Right kidney (tissue), 1 donor: ENCODE measurements around the gene RIPOR3.
"Not testable (repeated sequence)": the region's sequence is repeated elsewhere in the genome, so short reads cannot be mapped to it uniquely, and the experiment has no call there.

ENCODE experiments used
- DNase-seq: peaks from one replicate; pipeline ENCODE4 v3.0.0-alpha.2; 2016

The RIPOR3 gene

DNA sequence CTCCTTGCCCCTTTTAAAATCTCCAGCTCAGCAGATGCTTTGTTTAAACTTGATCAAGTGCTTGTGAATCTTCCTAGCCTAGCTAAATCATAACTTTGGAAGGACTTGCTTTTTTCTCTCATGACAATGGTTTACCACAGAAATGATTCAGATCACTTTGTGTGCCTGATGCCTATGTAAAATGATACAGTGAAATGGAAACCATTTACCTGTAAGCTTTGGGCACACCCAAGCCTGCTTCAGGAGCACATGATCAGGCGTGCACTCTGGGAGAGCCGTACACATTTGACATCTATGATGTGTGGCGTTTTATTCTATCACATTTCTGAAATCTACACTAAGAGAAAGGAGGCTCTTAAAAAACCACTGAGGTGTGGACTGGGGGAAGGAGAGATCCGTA, 140.1 kb downstream of the RIPOR3 start:
- no peak for DNase-seq

DNA sequence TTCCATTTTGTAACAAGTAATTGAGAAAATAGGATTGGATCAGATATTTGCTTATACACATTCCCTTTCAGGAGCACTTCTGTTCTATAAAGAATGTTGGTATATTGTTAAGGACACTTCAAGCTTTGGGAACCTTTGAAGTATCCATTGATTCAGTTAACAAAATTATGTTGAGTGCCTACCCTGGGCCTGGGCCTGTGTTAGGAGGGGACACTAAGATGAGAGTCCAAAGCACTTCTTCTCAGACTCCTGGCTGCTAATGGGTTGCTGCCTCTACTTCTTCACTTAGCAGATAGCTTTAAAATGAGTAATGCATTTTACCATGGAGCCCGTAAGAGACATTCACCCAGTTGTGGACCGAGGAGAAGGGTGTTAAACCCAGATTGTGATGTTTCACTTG, 140.8 kb downstream of the RIPOR3 start:
- DNase-seq, result no peak

DNA sequence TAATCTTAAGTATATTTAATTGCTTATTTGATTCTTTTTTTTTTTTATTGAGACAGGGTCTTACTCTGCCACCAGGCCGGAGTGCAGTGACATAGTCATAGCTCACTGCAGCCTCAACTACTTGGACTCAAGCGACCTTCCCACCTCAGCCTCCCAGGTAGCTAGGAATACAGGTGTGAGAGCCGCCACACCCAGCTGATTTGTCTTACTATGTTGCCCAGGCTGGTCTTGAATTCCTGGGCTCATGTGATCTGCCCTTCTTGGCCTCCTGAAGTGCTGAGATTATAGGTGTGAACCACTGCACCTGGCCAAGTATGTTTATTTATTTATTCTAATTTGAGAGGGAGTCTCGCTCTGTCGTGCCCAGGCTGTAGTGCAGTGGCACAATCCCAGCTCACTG, 142.9 kb downstream of the RIPOR3 start:
- no peak for DNase-seq

DNA sequence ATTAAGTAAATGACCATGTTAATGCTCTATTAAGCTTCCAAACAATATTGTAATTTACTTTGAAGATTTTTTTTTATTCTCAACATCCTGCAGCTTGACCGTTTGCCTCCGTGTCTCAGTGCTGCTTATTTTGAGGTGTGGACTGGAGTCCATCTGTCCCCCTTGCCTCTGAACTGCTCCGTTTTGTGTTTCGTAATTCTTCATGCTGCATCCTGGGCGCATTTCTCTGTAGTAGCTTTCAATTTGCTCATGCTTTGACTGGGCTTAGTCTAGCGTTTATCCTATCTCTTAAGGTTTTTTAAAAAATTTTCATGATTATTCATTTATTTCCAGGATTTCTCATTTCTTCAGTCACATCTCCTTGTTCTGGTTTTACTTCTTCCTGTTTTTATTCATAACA, 143.4 kb downstream of the RIPOR3 start:
- no peak for DNase-seq

DNA sequence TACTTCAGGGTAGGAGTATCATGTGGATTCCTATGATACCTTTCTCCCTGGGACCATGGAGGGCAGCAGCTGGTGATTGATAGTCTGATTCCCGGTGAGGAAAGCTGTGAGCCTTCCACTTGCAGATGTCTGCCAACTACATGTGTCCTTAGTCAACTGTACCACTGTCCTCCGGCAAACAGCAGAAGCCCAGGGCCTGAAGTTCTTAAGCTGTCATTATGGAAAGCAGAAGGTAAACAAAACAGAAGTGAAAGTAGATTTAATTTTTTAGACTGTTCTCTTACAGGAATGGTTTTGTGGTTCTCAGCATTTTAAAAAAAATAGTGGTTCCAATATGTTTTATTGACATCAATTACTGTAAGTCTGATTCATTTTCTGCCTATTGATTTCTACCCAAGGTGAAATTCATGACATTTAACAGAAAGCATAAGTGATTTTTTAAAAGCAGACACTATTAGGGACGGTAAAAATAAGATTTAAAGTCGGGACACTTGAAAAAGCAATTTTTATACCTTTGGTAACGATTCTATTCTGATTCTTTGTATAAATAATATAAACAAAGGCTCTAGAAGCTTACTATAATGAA, 144.5 kb downstream of the RIPOR3 start:
- no peak for DNase-seq

DNA sequence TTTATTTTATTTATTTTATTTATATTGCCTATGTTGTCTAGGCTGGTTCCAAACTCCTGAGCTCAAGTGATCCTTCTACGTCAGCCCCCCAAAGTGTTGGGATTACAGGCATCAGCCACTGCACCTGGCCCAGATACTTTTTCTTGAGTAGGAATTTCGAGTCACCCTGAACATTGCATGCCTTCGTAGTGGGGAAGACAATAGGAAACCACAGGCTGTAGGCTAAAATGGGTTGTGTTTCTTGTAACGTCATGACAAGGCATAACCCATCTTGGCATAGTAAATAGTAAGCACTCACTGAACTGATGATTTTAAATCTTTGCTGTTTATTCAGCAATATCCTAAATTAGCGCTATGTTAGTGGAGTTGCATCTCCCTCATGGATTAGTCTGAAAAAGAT, 146.2 kb downstream of the RIPOR3 start:
- DNase-seq, result no peak

DNA sequence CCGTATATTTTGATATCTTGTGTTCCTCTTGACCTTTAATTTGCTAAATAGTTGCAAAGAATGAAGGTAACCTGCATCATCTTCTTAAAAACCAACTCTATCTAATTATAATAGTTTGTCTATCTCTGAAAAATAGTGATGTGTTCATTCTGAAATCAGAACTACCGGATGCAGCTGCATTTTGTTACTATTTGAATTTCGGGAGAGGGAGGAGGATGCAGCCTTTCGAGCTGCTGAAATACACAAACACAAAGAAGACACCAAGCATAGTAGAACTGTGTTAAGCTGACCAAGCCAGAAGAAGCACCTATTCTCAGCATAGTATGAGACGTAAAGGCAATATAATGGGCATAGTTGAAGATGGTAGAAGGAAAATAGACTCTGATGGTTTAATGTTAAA, 148.0 kb downstream of the RIPOR3 start:
- DNase-seq, result no peak

DNA sequence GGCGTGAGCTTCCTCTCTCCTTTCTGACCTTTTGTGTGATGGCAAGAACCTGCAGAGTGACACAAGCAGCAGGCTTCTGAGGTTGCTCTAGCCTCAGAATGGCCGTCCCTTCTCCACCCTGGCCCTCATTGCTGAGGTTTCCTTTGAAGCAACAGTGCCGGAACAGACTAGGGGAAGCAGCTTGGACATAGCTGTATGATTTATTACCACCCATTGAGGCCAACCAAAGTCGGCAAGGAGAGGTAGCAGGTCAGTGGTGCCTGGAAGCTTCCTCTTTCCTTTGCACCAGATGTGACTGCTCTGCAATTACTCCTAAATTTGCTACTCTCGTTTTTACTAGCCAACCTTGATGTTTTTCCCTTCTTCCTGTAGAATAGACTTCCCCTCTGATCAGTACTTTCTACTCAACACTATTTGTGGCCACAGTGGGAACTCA, 149.7 kb downstream of the RIPOR3 start:
- DNase-seq, result no peak

DNA sequence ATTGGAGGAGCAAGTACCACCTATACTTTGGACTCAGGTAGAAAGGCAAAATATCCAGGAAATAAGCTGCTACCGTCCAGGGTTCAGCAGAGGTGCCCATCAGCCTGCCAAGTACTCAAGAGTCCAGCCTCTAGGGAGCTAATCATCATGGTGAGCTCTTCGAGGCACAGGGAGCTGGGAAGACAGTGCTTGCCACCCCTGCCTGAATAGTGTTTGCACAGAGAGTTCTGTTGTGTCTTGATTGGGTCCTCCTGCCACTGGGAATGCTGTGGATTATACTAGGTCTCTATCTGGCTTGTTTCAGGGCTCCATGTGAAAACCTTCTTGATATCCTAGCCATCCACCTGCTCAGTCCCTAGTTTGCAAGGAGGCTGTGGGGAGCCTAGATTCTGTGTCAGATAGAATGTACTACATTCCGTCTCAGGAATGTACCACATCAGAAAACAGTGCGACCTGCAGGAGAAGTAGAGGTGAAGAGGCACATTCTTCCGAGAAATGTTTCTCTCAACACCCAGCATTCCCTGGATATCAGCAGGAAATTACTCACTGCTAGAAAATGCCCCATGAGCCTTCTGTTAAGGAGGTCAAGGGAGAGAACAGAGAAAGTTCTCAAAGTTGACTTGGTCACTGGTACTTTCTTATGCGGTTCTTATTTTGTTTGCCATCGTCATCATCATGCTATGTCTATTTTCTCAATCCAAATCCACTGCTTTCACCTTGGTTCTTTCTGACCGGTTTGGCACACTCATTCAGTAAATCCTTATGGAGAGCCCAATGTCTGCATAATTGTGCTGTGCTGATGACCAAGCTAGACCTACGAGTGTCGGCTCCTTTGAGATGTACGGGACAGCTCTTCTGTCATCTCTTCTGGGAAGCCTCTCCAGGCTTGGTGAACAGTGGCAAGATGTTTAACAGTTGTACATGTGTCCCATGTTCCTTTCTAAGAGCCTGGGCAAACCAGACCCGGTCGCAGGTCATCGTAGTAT, 150.4 kb downstream of the RIPOR3 start:
- DNase-seq, result no peak

DNA sequence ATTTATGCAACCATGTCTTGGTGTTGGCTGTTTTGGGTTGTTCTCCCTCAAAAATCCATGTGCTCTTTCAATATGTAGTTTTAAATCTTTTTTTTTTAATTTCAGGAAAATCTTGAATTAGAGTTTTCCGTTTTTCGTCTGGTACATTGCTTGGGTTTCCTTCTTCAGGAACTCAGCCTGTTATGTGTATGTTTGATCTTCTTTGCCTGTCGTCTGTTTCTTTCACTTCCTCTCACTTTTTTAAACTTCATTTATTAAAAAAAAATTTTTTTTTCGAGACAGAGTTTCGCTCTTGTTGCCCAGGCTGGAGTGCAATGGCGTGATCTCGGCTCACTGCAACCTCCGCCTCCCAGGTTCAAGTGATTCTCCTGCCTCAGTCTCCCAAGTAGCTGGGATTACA, 151.5 kb downstream of the RIPOR3 start:
- not testable (repeated sequence) for DNase-seq

DNA sequence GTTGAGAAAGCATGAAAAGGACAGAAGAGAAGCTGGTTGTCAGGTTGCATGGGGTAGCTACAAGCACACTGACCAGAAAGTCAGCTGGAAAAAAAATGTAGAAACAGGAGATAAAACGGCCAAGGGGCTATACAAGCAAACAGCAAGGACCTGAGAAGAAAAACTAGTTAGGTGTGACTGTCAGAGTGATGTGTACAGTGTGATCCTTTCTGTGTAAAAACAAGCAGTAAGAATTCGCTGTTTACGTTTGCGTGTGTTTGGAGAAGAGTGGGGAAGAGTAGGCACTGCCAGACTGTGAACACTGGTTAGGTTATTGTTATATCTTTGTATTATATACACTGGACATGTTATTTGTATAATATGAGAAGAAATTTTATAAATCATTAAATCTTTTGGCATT, 153.1 kb downstream of the RIPOR3 start:
- no peak for DNase-seq

DNA sequence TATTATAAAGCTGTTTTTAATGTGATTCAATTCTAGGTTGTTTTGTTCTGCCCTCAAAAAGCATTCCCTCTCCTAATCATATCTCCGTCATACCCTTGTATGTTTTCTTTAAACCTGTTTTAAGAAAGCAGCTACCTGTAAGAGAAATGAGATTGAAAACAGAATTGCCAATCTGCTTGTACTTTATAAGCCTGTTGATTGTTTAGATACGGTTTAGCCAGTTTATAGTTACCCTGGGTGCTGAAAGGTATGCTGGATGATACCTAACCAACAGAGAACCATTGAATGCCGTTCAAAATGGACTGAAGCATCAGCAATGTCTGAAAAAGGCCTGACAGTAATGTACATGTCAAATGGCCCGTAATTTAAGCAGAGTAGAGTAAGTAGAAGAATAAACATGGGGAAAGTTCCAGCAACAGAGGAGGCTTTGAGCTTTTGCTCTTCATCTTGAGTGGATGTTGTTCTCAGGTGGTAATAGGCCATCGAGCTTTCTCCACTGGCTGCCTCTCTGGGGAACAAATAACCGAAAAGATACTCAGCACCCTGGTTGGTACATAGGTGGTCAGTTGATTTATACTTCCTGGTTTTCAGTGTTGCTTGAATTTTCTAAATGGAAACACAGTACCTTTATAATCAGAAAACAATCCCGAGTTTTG, 153.7 kb downstream of the RIPOR3 start:
- no peak for DNase-seq

DNA sequence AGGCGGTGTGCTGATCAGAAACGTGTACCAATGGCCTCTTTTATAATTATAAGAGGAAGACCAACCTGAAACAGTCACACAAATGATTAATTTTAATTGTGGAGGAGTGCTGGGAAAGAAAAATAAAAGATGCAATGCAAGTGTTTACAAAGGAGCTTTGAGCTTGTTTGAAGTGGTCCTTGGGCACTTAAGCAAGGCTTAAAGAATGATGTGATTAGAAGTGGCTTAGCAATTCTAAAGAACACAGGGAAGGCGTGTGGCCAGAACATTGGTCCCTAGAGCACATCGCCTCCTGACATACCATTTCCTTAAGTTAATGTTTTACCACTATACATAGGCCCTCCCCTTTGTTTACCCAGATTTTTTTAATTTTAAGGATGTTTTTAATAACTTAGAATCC, 155.0 kb downstream of the RIPOR3 start:
- DNase-seq, result no peak
